ENCODE data around the gene MRPS10.

- no peak for TF ChIP-seq CTCF (IDR thresholded peaks at IDR 0.05)
- no peak for TF ChIP-seq EP300 (IDR thresholded peaks at IDR 0.05)
- no peak for TF ChIP-seq POLR2AphosphoS5 (IDR thresholded peaks at IDR 0.05)
Observed at GRCh38 chr6:42212442-42212841, 5.2 kb downstream of the MRPS10 start.

Measured in stomach (tissue), 4 donors.